GM19328 (cell line): ENCODE results near the gene NCBP1.

Experiments
- ATAC-seq: cut with Tn5 transposase; IDR thresholded peaks from one replicate; pipeline ENCODE4 v1.9.1; 2021; ENCODE audit warnings: mild to moderate bottlenecking, moderate library complexity; ENCODE audit not compliant: unreplicated experiment

The NCBP1 gene

DNA sequence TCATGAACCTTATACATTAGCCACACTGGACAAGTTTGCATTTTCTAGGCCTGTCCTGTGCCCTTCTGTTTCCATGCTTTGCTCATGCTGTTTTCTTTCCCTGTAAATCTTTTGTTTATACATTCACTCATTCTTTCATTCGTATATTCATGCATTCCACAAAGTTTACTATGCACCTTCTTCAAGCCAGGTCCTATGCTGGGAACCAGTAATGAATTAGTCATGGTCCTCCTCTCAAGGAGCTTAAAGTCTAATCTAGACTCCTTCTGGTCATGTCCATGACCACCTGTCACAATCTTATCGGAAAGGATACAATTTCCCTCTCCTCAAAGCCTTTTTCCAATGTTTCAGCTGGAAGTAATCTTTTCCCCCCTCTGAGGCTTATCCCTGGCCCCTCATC, 72.6 kb downstream of the NCBP1 start:
- ATAC-seq = no peak

DNA sequence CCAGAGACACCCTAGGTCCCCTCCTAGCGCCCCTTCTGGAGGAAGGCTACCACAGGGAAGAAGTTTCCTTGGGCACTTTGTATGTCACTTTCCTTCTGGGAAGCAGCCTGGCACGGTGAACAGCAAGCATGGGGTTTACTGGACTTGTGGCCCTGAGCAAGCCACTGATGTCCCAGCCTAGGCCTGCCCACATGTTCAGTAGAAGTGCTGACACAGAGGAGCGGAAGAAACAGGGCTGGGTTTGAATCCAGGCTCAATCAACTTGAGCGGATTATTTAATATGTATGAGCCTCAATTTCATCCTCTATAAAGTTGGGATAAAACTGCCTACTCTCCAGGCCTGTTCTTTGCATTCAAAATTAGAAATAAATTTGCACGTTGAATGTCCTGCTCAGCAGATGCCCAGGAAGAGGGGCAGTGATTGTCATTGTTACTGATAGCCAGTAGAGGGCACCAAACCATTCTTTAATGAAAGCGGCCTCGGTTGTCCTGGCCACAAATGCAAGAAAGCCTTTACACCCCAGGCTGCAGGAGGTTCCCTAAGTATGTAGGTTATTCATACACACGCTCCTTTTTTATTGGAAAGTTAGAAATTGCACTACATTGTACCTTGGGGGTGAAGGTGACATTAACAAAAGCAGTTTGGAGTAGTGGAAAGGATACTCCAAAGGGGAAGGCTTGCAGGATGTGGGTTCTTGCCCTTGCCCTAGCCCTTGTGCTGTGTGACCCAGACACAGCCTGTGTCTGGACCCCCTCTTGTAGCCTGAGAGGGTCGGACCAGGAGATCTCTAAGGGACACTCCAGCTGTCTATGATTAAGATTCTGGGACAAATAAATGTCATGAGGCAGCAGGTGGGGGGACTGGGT, 77.0 kb downstream of the NCBP1 start:
- no peak for ATAC-seq

DNA sequence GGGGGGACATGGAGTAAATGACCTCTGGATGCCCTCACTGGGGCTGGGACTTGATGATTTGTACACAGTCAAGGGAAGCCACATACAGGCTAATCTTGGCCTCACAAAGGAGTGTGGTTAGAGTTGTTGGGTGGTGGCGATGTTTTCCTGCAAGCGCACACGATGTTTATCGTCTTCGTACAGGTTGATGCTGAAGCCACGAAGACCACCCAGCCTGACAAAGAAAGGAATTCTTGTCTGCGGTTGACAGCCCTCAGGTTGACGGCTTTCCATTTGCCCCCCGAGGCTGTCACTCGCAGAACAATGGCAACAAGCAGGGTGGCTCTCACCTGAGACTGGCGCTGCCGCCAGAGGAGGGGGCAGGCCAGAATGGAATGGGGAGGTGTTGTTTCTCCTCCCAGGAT, 77.6 kb downstream of the NCBP1 start:
- no peak for ATAC-seq

DNA sequence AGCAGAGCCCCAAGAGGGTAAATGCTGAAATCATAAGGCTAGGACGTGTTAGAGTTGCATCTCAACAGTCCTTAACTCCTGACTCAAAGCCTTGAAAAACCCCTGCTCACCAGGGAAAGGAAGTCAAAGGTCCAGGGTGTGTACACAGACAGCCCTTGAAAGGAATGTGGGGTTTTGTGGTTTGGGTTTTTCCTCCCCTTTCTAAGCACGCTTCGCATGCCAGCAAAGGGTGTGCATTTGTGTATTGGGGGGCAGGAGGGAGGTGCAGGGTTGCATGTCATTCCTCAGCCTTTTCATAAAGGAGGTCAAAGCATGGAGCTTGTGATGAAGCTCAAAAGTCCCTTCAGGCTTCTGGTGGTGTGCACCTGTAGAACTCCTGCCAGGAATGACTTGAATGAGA, 80.8 kb downstream of the NCBP1 start:
- no peak for ATAC-seq

DNA sequence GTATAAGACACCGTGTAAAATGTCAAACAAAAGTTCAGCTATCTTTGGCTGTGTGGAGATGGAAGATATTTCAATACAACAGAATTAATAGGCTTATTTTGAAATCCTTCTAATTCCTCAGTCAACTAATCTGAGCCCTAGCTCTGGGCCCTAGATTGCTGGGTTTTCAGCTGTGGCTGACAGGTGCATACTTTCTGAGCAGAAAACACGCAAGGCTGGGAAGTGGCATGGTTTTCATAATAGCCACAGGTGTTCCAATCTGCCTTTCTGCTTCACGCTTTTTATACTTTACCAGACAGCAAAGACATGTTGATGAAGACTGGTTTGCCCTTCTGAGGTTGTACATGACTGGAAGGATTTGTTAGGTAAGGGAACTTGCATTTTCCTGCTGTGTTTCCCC, 84.2 kb downstream of the NCBP1 start:
- no peak for ATAC-seq

DNA sequence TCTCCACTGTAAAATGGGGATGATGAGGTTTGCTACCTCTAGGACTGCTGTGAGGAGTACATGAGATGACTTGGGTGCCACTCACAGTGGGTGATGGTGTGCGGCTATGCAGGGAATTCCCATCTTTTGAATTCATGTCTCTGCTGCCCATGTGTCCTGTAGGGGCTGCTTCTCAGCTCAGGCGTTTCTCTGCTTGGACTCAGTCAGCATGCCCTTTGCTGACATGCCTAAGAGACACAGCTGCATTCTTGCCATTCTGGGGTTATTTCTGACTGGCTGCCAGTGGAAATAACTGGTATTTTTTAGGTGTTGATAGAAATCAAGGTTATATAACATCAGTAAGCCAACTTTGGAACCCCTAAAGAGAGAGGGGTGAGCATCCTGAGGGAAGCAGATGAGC, 87.8 kb downstream of the NCBP1 start:
- ATAC-seq = no peak

DNA sequence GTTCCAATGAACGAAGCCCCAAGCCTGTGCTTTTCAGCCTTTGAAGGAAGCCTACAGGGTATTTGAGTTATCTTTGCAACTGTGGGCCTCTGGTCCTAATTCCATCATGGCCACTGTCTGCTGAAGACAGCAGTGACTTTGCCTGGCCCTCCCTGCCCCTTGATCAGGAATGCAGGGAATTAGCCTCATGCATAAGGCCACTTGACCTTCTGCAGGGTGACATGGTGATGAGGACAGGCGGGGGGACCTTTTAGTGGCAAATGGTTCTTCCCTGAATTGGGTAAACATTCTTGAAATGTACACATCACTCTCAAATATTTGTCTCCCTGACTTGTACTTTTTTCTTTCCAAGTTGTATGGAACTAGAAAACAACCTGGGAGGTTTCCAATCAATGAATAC, 88.7 kb downstream of the NCBP1 start:
- no peak for ATAC-seq
